SK-N-SH (cell line): ENCODE data around the gene EPGN. TPM values are rescaled to one million over a fixed set of nuclear protein-coding genes. Genes with fewer than 3 reads are reported as not detected.

ENCODE experiments used
- CTCF ChIA-PET: fragments of 300-600, 350-600 bp; formaldehyde crosslinking; extraction: SDS; loops from one replicate; lab custom pipeline; 2021; lab: Yijun Ruan, JAX
- POLR2A ChIA-PET: fragments of 350-600 bp; sonication (Branson Sonifier 250); formaldehyde crosslinking; extraction: SDS; loops from one replicate; lab custom pipeline; 2020; ENCODE audit warnings: antibody characterized with exemption, inconsistent platforms; lab: Yijun Ruan, JAX
- DNase-seq: peaks from one replicate; pipeline ENCODE4 v3.0.0; 2012
- H2AFZ ChIP-seq: fragments of 200-600 bp; sonication (generic); 2 replicates; pipeline ENCODE4 v1.8.1; 2016; ENCODE audit warnings: antibody characterized with exemption, mild to moderate bottlenecking, low read depth
- H3F3A ChIP-seq: fragments of 200-600 bp; sonication (generic); replicated peaks from 2 replicates; pipeline ENCODE3; 2016; ENCODE audit warnings: antibody characterized with exemption, mild to moderate bottlenecking; ENCODE audit not compliant: insufficient read depth
- H3K27ac ChIP-seq, 2 experiments: fragments of 200-500 bp in 1 of 2; fragments of 200-600 bp in 1 of 2; sonication (Bioruptor generic) in 1 of 2; sonication (generic), shearing (Covaris generic) in 1 of 2; 2 replicates each; pipeline versions ENCODE4 v1.5.1 to v1.6.1; 2014 to 2016; ENCODE audit warnings: low read depth in 2 of 2, inconsistent platforms in 1 of 2, low read length in 1 of 2, mild to moderate bottlenecking in 1 of 2, mixed read lengths in 1 of 2
- H3K27me3 ChIP-seq: fragments of 200-600 bp; sonication (generic), shearing (Covaris generic); 2 replicates; pipeline ENCODE4 v1.6.1; 2016; ENCODE audit warnings: mixed run types; ENCODE audit not compliant: insufficient read depth
- H3K36me3 ChIP-seq, 2 experiments: fragments of 200-500 bp in 1 of 2; fragments of 200-600 bp in 1 of 2; sonication (Bioruptor generic) in 1 of 2; sonication (generic) in 1 of 2; replicated peaks in 1 of 2; 2 replicates each; pipeline versions ENCODE3 to v1.5.1; 2014 to 2016; ENCODE audit warnings: low read length in 1 of 2, mild to moderate bottlenecking in 1 of 2; ENCODE audit not compliant: insufficient read depth in 2 of 2, control insufficient read depth in 1 of 2
- H3K4me1 ChIP-seq, 2 experiments: fragments of 200-500 bp in 1 of 2; fragments of 200-600 bp in 1 of 2; sonication (Bioruptor generic) in 1 of 2; sonication (generic), shearing (Covaris generic) in 1 of 2; 2 replicates each; pipeline versions ENCODE4 v1.5.1 to v1.6.1; 2014 to 2016; ENCODE audit warnings: low read depth in 1 of 2, low read length in 1 of 2, mixed run types in 1 of 2; ENCODE audit not compliant: insufficient read depth in 2 of 2, control insufficient read depth in 1 of 2
- H3K4me2 ChIP-seq: fragments of 200-600 bp; sonication (generic), shearing (Covaris generic); 2 replicates; pipeline ENCODE4 v1.6.1; 2017; ENCODE audit warnings: mixed run types
- H3K4me3 ChIP-seq, 2 experiments: fragments of 200-500 bp in 1 of 2; fragments of 200-600 bp in 1 of 2; sonication (Bioruptor generic) in 1 of 2; sonication (generic), shearing (Covaris generic) in 1 of 2; 2 replicates each; pipeline versions ENCODE4 v1.5.1 to v1.8.1; 2014 to 2016; ENCODE audit warnings: low read depth in 2 of 2, inconsistent platforms in 1 of 2, low read length in 1 of 2, mild to moderate bottlenecking in 1 of 2, mixed read lengths in 1 of 2, moderate library complexity in 1 of 2
- H3K79me2 ChIP-seq: fragments of 200-600 bp; sonication (generic); 2 replicates; pipeline ENCODE4 v1.8.1; 2017; ENCODE audit warnings: mild to moderate bottlenecking; ENCODE audit not compliant: insufficient read depth
- H3K9ac ChIP-seq: fragments of 200-600 bp; sonication (generic); 2 replicates; pipeline ENCODE4 v1.6.1; 2017; ENCODE audit warnings: mixed run types
- H3K9me2 ChIP-seq: fragments of 200-600 bp; sonication (generic); 2 replicates; pipeline ENCODE4 v1.6.1; 2017; ENCODE audit warnings: mixed run types
- H3K9me3 ChIP-seq: fragments of 200-600 bp; sonication (generic); 2 replicates; pipeline ENCODE4 v1.6.1; 2017; ENCODE audit warnings: mixed run types, mild to moderate bottlenecking, moderate library complexity
- H4K20me1 ChIP-seq: fragments of 200-600 bp; sonication (generic); 2 replicates; pipeline ENCODE4 v1.6.1; 2017; ENCODE audit warnings: mild to moderate bottlenecking, mixed run types; ENCODE audit not compliant: insufficient read depth
- ELF1 ChIP-seq: IDR thresholded peaks from 2 replicates; pipeline ENCODE4 v1.4.0; 2012
- EP300 ChIP-seq, 2 experiments: IDR thresholded peaks; 2 replicates each; pipeline versions ENCODE4 v1.4.0 to v1.6.1; 2012; ENCODE audit warnings: borderline replicate concordance in 1 of 2, low read depth in 1 of 2, low read length in 1 of 2
- EZH2phosphoT487 ChIP-seq: fragments of 200-600 bp; sonication (generic); IDR thresholded peaks from 2 replicates; pipeline ENCODE4 v1.6.1; 2017; ENCODE audit warnings: low read depth, mixed run types, mild to moderate bottlenecking, antibody characterized with exemption, moderate library complexity, borderline replicate concordance
- FOXM1 ChIP-seq: IDR thresholded peaks from 2 replicates; pipeline ENCODE4 v1.4.0; 2012; ENCODE audit warnings: low read depth, mild to moderate bottlenecking
- GATA2 ChIP-seq: sonication (generic); formaldehyde crosslinking; IDR thresholded peaks from 2 replicates; pipeline ENCODE4 v1.5.0; 2020; ENCODE audit warnings: mild to moderate bottlenecking, missing genetic modification reagents
- JUND ChIP-seq: IDR thresholded peaks from 2 replicates; pipeline ENCODE4 v1.4.0; 2012
- MEF2A ChIP-seq: IDR thresholded peaks from 2 replicates; pipeline ENCODE4 v1.4.0; 2012; ENCODE audit warnings: low read depth, borderline replicate concordance
- MXI1 ChIP-seq: IDR thresholded peaks from 2 replicates; pipeline ENCODE4 v1.6.1; 2012; ENCODE audit warnings: mild to moderate bottlenecking, low read depth, low read length, improper control_type of control experiment
- NFIC ChIP-seq: IDR thresholded peaks from 2 replicates; pipeline ENCODE4 v1.4.0; 2012; ENCODE audit warnings: borderline replicate concordance
- NRF1 ChIP-seq: IDR thresholded peaks from 2 replicates; pipeline ENCODE4 v1.6.1; 2012; ENCODE audit warnings: low read depth, mild to moderate bottlenecking, low read length
- POLR2AphosphoS5 ChIP-seq: IDR thresholded peaks from 2 replicates; pipeline ENCODE4 v1.6.1; 2012; ENCODE audit warnings: low read depth, low read length
- RXRA ChIP-seq: IDR thresholded peaks from 2 replicates; pipeline ENCODE4 v1.4.0; 2012; ENCODE audit warnings: low read depth, mild to moderate bottlenecking, borderline replicate concordance
- TAF1 ChIP-seq: IDR thresholded peaks from 2 replicates; pipeline ENCODE4 v1.6.1; 2012; ENCODE audit warnings: low read depth, mild to moderate bottlenecking, low read length, moderate library complexity, borderline replicate concordance
- YY1 ChIP-seq: IDR thresholded peaks from 2 replicates; pipeline ENCODE4 v1.4.0; 2012; ENCODE audit warnings: low read depth, mild to moderate bottlenecking
- WGBS: methylation state at CpG from one replicate; pipeline ENCODE4 v1.1.6; 2017; ENCODE audit warnings: low lambda C conversion rate; 5-methylcytosine and 5-hydroxymethylcytosine counted together
- polyA plus RNA-seq, 3 experiments: library from polyadenylated mRNA; depleted of rRNA; stranded (reverse); fragments of >200 nt; gene quantifications; 2 replicates each; pipeline ENCODE4 v1.2.3, GENCODE V29; 2012
- TF ChIP-seq, protein P1 (sequence below): fragments of 150-350 bp; IDR thresholded peaks from 2 replicates; pipeline ENCODE4 v1.6.1; 2016; ENCODE audit warnings: mild to moderate bottlenecking, low read depth, low read length
- TF ChIP-seq, protein P2 (sequence below): fragments of 150-350 bp; IDR thresholded peaks from 2 replicates; pipeline ENCODE4 v1.6.1; 2017; ENCODE audit warnings: antibody characterized with exemption, low read length, low read depth, borderline replicate concordance
- TF ChIP-seq, protein P3 (sequence below): IDR thresholded peaks from 2 replicates; pipeline ENCODE4 v1.4.0; 2012; ENCODE audit warnings: low read depth, borderline replicate concordance

EPGN gene
- polyA plus RNA-seq, 1 of the 3 experiments (the other 2 are of a cell fraction): 0.23 TPM

DNA sequence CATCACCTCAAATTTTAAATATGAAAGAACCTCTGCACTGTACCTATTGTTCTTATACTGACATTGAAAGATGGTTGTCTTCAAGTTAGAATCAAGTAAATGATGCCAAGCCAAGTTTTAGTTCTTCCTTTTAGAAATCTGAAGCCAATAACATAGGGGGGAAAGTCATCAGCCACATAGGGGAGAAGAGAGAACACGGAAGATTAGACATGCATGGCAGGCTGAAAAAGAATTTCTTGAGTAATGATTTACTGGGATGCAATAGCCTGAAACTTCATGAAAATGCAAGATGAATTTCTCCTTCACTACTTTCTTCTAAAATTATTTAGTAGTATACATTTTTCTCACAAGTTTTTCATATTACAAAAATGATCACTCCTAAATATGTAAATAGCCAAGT lies 13.6 kb upstream of the EPGN start (continued):
- TF ChIP-seq, protein P1, sequence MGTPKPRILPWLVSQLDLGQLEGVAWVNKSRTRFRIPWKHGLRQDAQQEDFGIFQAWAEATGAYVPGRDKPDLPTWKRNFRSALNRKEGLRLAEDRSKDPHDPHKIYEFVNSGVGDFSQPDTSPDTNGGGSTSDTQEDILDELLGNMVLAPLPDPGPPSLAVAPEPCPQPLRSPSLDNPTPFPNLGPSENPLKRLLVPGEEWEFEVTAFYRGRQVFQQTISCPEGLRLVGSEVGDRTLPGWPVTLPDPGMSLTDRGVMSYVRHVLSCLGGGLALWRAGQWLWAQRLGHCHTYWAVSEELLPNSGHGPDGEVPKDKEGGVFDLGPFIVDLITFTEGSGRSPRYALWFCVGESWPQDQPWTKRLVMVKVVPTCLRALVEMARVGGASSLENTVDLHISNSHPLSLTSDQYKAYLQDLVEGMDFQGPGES: no peak
- TF ChIP-seq TAF1 (no peak), YY1 (no peak)

DNA sequence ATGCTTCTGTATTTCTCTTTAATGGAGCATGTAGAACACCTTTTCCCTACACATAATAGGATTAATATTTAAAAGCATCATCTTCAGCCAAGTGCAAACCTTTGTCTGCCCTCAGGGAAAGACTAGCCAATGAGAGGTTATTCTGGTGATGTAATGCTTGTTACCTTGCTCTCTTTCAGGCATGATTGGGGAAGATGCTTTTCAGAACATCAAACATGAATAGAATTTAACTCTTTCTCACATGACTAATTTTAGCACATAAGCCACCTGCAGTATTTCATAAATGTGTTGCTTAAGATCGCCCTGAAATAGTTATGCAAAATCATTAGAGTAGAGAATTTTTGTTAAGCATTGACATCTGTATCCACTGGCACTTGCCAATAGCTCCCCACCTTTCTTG lies 10.7 kb upstream of the EPGN start:
- no peaks in the 10 kb centered on the region for H4K20me1 ChIP-seq
- no peak overlapping the region for H3K9ac ChIP-seq
- POLR2A ChIA-PET: no interaction called here
- no peak overlapping the region for H3K27ac ChIP-seq
- no peaks in the 10 kb centered on the region for H3K9me3 ChIP-seq
- DNase-seq: no peak
- no peaks in the 10 kb centered on the region for H3F3A ChIP-seq
- CTCF ChIA-PET: interaction anchor here (1.0 kb wide), 1 partner anchor 15 kb away, joined by 5 read pairs; no protein-coding TSS in a partner anchor
- H3K4me2 ChIP-seq: no peak overlapping the region
- H3K79me2 ChIP-seq: no peaks in the 10 kb centered on the region
- no peaks in the 10 kb centered on the region for H3K36me3 ChIP-seq
- no peaks in the 10 kb centered on the region for H3K4me1 ChIP-seq
- no peak overlapping the region for H2AFZ ChIP-seq
- H3K9me2 ChIP-seq: no peaks in the 10 kb centered on the region
- TF ChIP-seq ELF1 (no peak), RXRA (no peak), MEF2A (no peak), NRF1 (no peak), FOXM1 (no peak), GATA2 (CRISPR knock-in tag) (no peak), POLR2AphosphoS5 (no peak)
- TF ChIP-seq, protein P2, sequence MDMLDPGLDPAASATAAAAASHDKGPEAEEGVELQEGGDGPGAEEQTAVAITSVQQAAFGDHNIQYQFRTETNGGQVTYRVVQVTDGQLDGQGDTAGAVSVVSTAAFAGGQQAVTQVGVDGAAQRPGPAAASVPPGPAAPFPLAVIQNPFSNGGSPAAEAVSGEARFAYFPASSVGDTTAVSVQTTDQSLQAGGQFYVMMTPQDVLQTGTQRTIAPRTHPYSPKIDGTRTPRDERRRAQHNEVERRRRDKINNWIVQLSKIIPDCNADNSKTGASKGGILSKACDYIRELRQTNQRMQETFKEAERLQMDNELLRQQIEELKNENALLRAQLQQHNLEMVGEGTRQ: no peak
- TF ChIP-seq, all 33 proteins: peak for 0
- WGBS: 43% methylated on average over 1 of the region's 1 CpG
- no peaks in the 10 kb centered on the region for H3K27me3 ChIP-seq
- H3K4me3 ChIP-seq: no peak overlapping the region

DNA sequence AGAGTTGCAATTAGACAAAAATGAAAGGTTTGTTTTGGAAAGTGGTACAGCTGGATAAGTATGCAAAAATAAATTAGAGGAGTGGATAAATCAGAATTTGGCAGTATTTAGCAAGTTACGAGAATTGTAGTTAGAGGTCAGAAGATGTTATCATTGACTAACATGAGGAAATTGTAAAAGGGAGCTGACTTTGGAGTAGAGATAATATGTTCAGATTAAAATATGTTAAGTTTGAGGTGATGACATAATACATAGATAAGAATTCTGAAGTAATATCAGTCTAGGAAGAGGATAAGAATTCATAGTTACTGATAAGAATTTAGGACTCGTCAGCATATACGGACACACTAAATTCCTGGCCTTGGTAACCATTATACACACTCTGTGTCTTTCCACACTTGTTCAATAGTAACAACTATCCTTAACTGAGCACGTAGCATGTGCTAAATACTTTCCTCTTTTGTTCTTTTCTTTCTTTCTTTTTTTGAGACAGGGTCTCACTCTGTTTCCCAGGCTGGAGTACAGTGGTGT lies 4.1 kb upstream of the EPGN start:
- no peaks in the 10 kb centered on the region for H4K20me1 ChIP-seq
- DNase-seq: no peak

More for the DNA sequence above, 4.1 kb upstream of the EPGN start:
- H3K4me2 ChIP-seq: no peak overlapping the region
- 79% methylated on average over 4 of the region's 4 CpGs for WGBS
- H3K79me2 ChIP-seq: no peaks in the 10 kb centered on the region
- TF ChIP-seq EP300 (IDR thresholded peaks at IDR 0.05; ENCODE audit: borderline replicate concordance in 1 of 2, low read depth in 1 of 2, low read length in 1 of 2) (no peak), EZH2phosphoT487 (no peak), NFIC (no peak), MXI1 (no peak), POLR2AphosphoS5 (no peak), JUND (no peak), MEF2A (no peak)
- TF ChIP-seq, protein P1: no peak
- TF ChIP-seq, protein P3, sequence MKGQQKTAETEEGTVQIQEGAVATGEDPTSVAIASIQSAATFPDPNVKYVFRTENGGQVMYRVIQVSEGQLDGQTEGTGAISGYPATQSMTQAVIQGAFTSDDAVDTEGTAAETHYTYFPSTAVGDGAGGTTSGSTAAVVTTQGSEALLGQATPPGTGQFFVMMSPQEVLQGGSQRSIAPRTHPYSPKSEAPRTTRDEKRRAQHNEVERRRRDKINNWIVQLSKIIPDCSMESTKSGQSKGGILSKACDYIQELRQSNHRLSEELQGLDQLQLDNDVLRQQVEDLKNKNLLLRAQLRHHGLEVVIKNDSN: no peak
- TF ChIP-seq, all 33 proteins: peak for 0
- H3K4me1 ChIP-seq: no peaks in the 10 kb centered on the region; a peak in 1 of 4 replicates
- H3K9me3 ChIP-seq: no peaks in the 10 kb centered on the region
- H3K9me2 ChIP-seq: no peaks in the 10 kb centered on the region
- no peak overlapping the region for H3K27ac ChIP-seq
- no peaks in the 10 kb centered on the region for H3K36me3 ChIP-seq
- H3F3A ChIP-seq: no peaks in the 10 kb centered on the region
- ChIA-PET CTCF (interaction anchor here (1.1 kb wide), 1 partner anchor 9 kb away, joined by 3 read pairs; no protein-coding TSS in a partner anchor), POLR2A (no interaction called here)
- H3K4me3 ChIP-seq: no peak overlapping the region
- H3K9ac ChIP-seq: no peak overlapping the region
- H2AFZ ChIP-seq: no peak overlapping the region
- H3K27me3 ChIP-seq: no peaks in the 10 kb centered on the region
